Transverse colon (tissue), 4 donors: ENCODE measurements around the gene SLC9A1. TPM values are rescaled to one million over a fixed set of nuclear protein-coding genes. Genes with fewer than 3 reads are reported as not detected.

ENCODE experiments used
- DNase-seq: peaks from one replicate; pipeline ENCODE4 v3.0.0-alpha.2; 2019
- H3K27ac ChIP-seq, 4 donors: fragments of 200-600 bp; sonication (generic); 2 replicates each; pipeline ENCODE4 v1.5.1; 2016 to 2018; ENCODE audit warnings: inconsistent platforms in 4 of 4
- H3K27me3 ChIP-seq: fragments of 200-600 bp; sonication (generic); 2 replicates; pipeline ENCODE4 v1.5.1; 2017; ENCODE audit warnings: inconsistent platforms
- H3K36me3 ChIP-seq, 4 donors: fragments of 200-600 bp; sonication (generic); 2 replicates each; pipeline ENCODE4 v1.5.1; 2017 to 2019; ENCODE audit warnings: inconsistent platforms in 4 of 4
- H3K4me1 ChIP-seq, 4 donors: fragments of 200-600 bp; sonication (generic); 2 replicates each; pipeline ENCODE4 v1.5.1; 2017 to 2020; ENCODE audit warnings: inconsistent platforms in 4 of 4
- H3K4me3 ChIP-seq, 4 donors: fragments of 200-600 bp; sonication (generic); 1 replicate in 1 of 4; 2 replicates in 3 of 4; pipeline versions ENCODE4 v1.5.1 to v1.6.1; 2017 to 2019; ENCODE audit warnings: inconsistent platforms in 4 of 4
- H3K9me3 ChIP-seq, 2 donors: fragments of 200-600 bp; sonication (generic); 2 replicates each; pipeline ENCODE4 v1.5.1; 2017 to 2019; ENCODE audit warnings: inconsistent platforms in 2 of 2
- CTCF ChIP-seq, 5 experiments: fragments of 200-600 bp in 3 of 5; fragments of 450-650 bp in 2 of 5; sonication (generic) in 3 of 5; IDR thresholded peaks; 1 replicate in 2 of 5; 2 replicates in 3 of 5; pipeline ENCODE4 v1.5.1; 2016 to 2017; ENCODE audit warnings: antibody characterized with exemption in 5 of 5, inconsistent platforms in 3 of 5, mild to moderate bottlenecking in 2 of 5, moderate library complexity in 1 of 5
- EP300 ChIP-seq: sonication (generic); formaldehyde crosslinking; IDR thresholded peaks from one replicate; pipeline ENCODE4 v1.6.1; 2017; ENCODE audit warnings: antibody characterized with exemption, low read depth
- POLR2A ChIP-seq: fragments of 450-650 bp; IDR thresholded peaks from one replicate; pipeline ENCODE4 v1.6.1; 2016; ENCODE audit warnings: antibody characterized with exemption, mild to moderate bottlenecking, moderate library complexity
- POLR2AphosphoS5 ChIP-seq, 3 donors: sonication (generic); formaldehyde crosslinking; IDR thresholded peaks; one replicate each; pipeline ENCODE4 v1.6.1; 2016; ENCODE audit warnings: antibody characterized with exemption in 3 of 3
- WGBS, 2 donors: methylation state at CpG; one replicate each; pipeline ENCODE4 v1.1.5; 2018; ENCODE audit warnings: low coverage in 1 of 2; 5-methylcytosine and 5-hydroxymethylcytosine counted together
- in situ Hi-C, 4 donors: fragments of 200-750 bp; cut with MboI; loops; one replicate each; pipeline versions ENCODE4 v1.15.0 to v1.15.1; 2017; ENCODE audit warnings: low sequenced_read_pairs in 3 of 4, low pct_ligation_motif_present in 1 of 4, low pct_unique_long_range_greater_than_20kb in 1 of 4
- intact Hi-C: fragments of 100-400 bp; cut with DNase I; formaldehyde crosslinking; loops from one replicate; pipeline ENCODE4 v1.15.1; 2023; ENCODE audit warnings: low total_unique reads
- total RNA-seq, 4 donors: library from RNA; depleted of rRNA; stranded (reverse); fragments of >200 nt; gene quantifications; one replicate each; pipeline ENCODE4 v1.1.0, GENCODE V29; 2016

The SLC9A1 gene
- total RNA-seq, 4 donors from 2014 or later: 17.9 to 140 (median 101) TPM

DNA sequence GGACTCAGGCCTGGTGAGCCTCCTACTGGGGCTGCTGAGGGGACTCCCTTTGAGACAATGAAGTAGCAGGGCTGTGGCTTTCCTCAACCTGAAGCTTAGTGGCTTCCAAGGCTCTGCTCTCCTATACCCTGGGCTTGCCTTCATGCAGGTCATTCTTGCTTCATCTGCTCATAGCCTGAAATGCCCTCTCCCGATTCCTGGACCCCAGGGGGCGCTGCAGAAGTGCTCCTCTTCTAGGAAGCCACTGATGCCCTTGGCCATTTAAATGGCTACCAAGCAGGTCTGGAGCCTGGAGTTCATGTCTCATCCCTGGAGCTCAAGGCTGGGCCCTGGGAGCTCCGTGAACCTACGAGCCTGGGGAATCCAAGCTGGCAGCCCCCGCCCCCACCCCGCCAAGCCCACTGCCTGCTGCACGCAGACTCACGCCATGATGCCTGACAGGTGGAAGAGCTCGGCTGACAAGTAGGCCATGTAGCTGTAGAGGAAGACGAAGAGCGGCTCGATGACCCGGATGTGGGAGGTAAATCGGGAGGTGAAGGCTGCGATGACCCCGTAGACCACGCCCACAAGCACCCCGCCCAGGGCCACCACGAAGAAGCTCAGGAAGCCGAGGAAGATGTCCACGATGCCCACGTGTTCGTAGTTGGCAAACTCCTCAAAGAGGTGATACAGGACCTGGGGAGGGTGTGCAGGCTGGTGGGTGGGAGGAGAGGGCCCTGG is 45.7 kb downstream of the SLC9A1 start:
- DNase-seq: peak; percentile 58
- WGBS, 2 donors: 91% methylated on average over 23 of the region's 23 CpGs; no CpG with 5 or more reads in 1 of the 2 donors
- Histone ChIP-seq H3K36me3 (peaks cover 0 to 13% (median 0%) of the 10 kb centered on the region in 4 donors), H3K27me3 (no peaks in the 10 kb centered on the region), H3K4me1 (peaks cover 8 to 30% (median 11%) of the 10 kb centered on the region in 4 donors), H3K27ac (no peak overlapping the region), H3K4me3 (no peak overlapping the region), H3K9me3 (no peaks in the 10 kb centered on the region)
- TF ChIP-seq POLR2AphosphoS5 (IDR thresholded peaks at IDR 0.05) (no peak), CTCF (IDR thresholded peaks at IDR 0.05) (peak in 2 of 5 experiments; percentile 27 to 29)
- in situ Hi-C loops: loop anchor here in 1 of 4 donors (25.0 kb wide), 1 partner anchor 178 kb away; no protein-coding TSS in a partner anchor
- intact Hi-C loops: no loop called here

- in situ Hi-C loops (loop anchor here in 1 of 4 donors (25.0 kb wide), 1 partner anchor 179 kb away; no protein-coding TSS in a partner anchor), intact Hi-C loops (no loop called here)
- Histone ChIP-seq H3K27ac (no peak overlapping the region), H3K4me1 (peaks cover 8 to 24% (median 11%) of the 10 kb centered on the region in 4 donors), H3K36me3 (peaks cover 0 to 11% (median 0%) of the 10 kb centered on the region in 4 donors), H3K27me3 (no peaks in the 10 kb centered on the region), H3K4me3 (no peak overlapping the region), H3K9me3 (no peaks in the 10 kb centered on the region)
- 86 to 94% methylated on average over 4 to 7 of the region's 7 CpGs for WGBS, 2 donors
- DNase-seq: no peak
- TF ChIP-seq POLR2AphosphoS5 (IDR thresholded peaks at IDR 0.05): no peak
- TF ChIP-seq CTCF (IDR thresholded peaks at IDR 0.05): no peak
- TF ChIP-seq EP300: no peak
- no peak for TF ChIP-seq POLR2A
Observed at GRCh38 chr1:27108588-27108987, 46.3 kb downstream of the SLC9A1 start.

GRCh38 chr1:27106561-27107323 is 48.2 kb downstream of the SLC9A1 start:
- H3K36me3 ChIP-seq: peaks cover 0 to 6% (median 0%) of the 10 kb centered on the region in 4 donors
- peaks cover 0 to 11% (median 4%) of the 10 kb centered on the region in 4 donors for H3K4me1 ChIP-seq
- in situ Hi-C loops: loop anchor here in 1 of 4 donors (25.0 kb wide), 1 partner anchor 181 kb away; no protein-coding TSS in a partner anchor
- no peak overlapping the region for H3K27ac ChIP-seq
- intact Hi-C loops: no loop called here
- no peaks in the 10 kb centered on the region for H3K9me3 ChIP-seq
- H3K4me3 ChIP-seq: no peak overlapping the region
- WGBS, 2 donors: 43 to 73% methylated on average over 1 to 7 of the region's 7 CpGs
- no peak for DNase-seq
- no peaks in the 10 kb centered on the region for H3K27me3 ChIP-seq
- TF ChIP-seq POLR2A: no peak
- TF ChIP-seq POLR2AphosphoS5 (IDR thresholded peaks at IDR 0.05): no peak
- no peak for TF ChIP-seq EP300
- no peak for TF ChIP-seq CTCF (IDR thresholded peaks at IDR 0.05)

- Histone ChIP-seq H3K36me3 (peaks cover 0 to 10% (median 0%) of the 10 kb centered on the region in 4 donors), H3K4me3 (no peak overlapping the region), H3K27me3 (no peaks in the 10 kb centered on the region), H3K27ac (no peak overlapping the region), H3K4me1 (peaks cover 0 to 7% (median 2%) of the 10 kb centered on the region in 4 donors), H3K9me3 (no peaks in the 10 kb centered on the region)
- intact Hi-C loops (no loop called here), in situ Hi-C loops (loop anchor here in 1 of 4 donors (25.0 kb wide), 1 partner anchor 182 kb away; no protein-coding TSS in a partner anchor)
- no peak for DNase-seq
- WGBS, 2 donors: 97 to 100% methylated on average over 2 of the region's 2 CpGs
- TF ChIP-seq POLR2AphosphoS5 (IDR thresholded peaks at IDR 0.05) (no peak), CTCF (IDR thresholded peaks at IDR 0.05) (no peak), POLR2A (no peak), EP300 (no peak)
Observed at GRCh38 chr1:27105018-27105417, 49.9 kb downstream of the SLC9A1 start.
